G401.6 (cell line): ENCODE results near the gene JAKMIP1.

Experiments used
- FAIRE-seq: peaks from 2 replicates; lab custom pipeline; 2012; peaks lifted over from hg19 to GRCh38; lab: Jason Lieb, UNC

JAKMIP1 gene

GRCh38 chr4:6200922-6201362 lies 593 bp upstream of the JAKMIP1 start:
- FAIRE-seq = no peak

DNA sequence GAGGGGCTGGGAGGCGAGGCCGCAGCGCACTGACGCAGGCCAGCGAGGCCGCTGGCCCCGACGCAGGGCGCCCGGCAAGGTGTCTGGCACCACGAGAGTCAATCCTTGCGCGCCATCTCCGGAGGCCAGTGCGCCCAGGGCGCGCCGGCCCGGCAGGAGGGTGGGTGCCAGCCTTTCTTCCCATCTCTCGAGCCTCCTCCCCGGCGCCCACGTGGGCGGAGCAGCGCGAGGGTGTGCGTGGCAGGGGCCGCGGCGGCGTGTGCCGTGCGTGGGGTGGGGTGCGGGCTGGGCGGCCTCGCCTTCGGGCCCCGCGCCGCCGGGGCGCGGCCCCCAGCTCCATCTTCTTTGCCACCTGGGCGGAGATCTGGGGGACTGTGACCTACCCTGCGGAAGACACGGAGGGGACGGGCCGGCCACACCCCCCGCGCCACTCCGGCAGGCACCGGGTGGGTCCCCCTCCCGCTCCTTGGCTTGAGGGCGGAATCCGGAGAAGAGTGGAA lies 877 bp downstream of the JAKMIP1 start:
- no peak for FAIRE-seq

- no peak for FAIRE-seq
Measured at GRCh38 chr4:6198768-6199421, 1.5 kb downstream of the JAKMIP1 start.

- FAIRE-seq = no peak
Measured at GRCh38 chr4:6198278-6198677, 2.1 kb downstream of the JAKMIP1 start.

DNA sequence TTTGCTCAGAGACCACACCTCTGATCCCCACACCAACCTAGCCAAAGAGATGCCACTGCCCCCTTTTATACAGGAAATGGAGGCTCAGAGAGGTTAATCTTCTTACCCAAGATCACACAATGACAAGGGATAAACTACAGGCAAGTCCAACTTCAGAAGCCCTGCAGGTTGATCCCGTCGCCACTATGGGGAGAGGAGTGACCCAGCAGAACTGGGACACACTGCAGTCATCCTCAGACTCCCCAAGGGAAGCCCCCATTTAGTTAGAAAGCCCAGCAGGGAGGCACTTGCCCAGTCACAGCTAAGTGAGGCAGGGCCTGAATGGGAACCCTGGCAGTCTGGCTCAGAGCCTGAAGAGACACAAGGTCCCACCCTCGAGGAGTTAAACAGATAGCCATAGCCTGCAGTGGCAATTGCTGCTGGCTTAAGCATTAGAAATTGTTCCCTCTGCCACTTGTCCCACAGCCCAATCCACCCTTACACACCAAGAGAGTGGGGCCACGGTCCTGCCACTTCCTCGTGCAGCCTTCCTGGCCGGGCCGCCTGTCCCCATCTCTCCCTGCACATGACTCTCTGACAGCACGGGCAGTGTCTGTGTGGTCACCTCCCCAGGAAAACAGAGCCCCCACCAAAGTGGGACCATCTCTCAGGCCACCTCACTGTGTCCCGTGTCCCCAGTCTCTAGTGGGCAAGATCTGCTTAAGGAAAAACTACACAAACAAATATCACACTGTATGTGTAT lies 2.7 kb downstream of the JAKMIP1 start:
- FAIRE-seq = no peak

- FAIRE-seq = no peak
Measured at GRCh38 chr4:6196871-6197270, 3.5 kb downstream of the JAKMIP1 start.

DNA sequence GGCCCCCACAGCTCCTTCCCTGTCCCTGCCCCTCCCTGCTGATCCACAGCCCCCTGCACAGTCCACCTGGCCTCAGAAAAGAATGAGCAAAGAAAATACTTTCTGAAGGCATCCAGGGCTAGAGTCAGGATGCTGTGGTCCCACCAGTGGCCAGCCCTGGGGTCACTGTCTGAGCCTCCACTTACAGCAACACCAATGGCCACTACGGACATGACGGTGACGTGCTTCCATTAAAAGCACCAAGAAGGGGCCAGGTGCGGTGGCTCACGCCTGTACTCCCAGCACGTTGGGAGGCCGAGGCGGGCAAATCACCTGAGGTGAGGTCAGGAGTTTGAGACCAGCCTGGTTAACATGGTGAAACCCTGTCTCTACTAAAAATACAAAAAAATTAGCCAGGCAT lies 4.0 kb downstream of the JAKMIP1 start:
- FAIRE-seq = no peak

DNA sequence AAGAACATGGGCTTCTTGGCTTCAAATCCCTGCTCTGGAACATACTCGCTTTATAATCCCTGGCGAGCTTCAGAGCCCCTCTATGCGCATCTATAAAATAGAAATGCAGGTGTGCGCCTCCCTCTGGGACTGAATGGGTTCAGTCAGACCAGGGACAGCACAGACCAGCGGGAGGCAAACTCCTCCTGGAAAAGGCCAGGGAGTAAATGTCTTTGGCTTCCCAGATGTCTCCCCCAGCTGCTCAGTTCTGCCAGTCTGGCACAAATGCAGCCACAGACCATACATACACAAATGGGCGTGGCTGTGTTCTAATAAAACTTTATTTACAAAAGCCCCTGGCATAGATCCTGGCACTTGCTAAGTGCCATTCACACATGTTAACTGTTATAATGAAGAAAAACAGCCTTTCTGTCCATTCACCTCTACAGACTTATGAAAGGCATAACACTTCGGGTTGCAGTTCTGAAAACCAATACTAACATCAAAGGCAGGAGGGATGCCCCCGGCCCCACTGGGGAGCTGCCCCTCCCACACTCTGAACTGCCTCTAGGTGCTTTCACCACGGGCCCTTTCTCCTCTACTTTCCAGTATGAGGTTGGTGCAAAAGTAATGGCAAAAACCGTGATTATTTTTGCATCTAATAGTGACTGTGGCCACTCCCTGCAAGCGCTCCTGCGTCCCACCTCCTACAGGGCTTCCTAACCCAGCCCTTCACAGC lies 4.6 kb downstream of the JAKMIP1 start:
- FAIRE-seq = no peak

DNA sequence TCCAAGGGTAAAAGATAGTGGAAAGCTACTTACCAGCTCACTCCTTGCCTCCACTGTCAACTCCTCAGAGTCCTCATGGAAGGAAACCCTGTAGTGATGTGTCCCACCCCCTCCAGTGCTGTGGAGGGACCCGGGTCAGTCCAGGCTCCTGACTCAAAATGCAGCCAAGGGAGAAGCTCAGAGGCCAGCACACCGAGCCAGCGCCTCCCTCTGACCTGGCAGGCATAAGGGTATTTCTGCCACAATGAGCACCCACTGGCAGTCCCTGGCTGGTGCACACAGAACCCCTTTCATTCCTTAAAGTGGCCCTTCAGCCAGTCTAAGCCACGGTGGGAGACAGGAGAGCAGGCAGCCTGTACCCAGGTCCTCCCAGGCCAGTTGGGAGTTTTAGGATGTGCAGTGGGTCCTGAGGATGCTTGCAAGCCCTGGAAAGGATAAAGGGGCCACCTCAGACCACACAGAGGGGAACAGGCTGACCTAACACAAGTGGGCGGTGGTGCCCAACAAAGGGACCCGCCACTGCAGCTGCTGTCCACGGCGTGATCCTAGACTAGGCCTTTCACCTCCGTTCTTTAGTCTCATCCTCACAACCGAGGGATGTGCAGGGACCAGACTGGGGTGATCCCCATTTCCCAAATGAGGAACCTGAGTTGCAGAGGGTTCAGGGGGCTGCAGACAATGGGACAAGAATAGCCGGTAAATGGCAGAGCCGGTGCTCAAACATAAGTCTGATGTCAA lies 5.7 kb downstream of the JAKMIP1 start:
- no peak for FAIRE-seq

- FAIRE-seq = no peak
Measured at GRCh38 chr4:6193399-6193798, 7.0 kb downstream of the JAKMIP1 start.

- no peak for FAIRE-seq
Measured at GRCh38 chr4:6192245-6192644, 8.1 kb downstream of the JAKMIP1 start.

DNA sequence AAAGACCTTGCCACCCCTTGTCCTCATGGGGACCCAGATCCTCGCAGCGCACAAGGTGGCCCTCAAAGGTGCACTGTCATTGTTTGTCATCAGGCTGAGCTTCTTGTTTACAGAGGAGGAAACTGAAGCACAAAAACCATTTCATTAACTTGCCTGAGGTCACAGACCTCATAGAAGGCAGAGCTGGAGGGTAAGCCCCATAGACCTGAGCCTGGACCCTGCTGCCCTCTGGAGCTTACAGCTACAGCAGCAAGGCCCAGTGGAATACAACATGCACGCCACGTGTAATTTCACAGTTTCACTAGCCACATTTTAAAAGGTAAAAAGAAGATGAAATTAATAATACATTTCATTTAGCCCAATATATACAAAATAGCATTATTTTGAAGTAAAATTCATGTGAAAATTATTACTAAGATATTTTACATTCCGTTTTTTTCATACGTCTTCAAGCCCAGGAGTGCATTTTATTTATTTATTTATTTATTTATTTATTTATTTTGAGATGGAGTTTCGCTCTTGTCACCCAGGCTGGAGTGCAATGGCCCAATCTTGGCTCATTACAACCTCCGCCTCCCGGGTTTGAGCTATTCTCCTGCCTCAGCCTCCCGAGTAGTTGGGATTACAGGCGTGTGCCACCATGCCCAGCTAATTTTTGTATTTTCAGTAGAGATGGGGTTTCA lies 8.8 kb downstream of the JAKMIP1 start:
- FAIRE-seq = no peak

- no peak for FAIRE-seq
Measured at GRCh38 chr4:6190486-6190885, 9.9 kb downstream of the JAKMIP1 start.

DNA sequence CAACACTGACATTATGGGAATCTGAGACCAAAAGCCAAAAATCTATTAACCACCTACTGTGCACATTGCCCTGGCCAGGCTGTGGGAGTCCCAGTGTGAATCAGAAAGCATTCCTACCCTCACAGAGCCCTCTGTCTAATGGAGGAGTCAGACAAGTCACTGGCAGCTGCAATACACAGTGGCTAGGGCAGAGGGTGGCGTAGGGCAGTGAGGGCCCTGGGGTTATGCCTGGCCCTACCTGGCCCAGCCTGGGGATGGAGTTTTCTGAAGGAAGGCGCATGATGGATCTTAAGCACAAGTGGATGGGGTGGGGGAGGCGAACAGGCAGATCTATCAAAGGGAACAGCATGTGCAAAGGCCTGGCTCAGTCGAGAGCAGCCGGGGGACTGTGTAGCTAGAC lies 10.8 kb downstream of the JAKMIP1 start:
- no peak for FAIRE-seq

- FAIRE-seq = no peak
Measured at GRCh38 chr4:6188687-6189305, 11.6 kb downstream of the JAKMIP1 start.

DNA sequence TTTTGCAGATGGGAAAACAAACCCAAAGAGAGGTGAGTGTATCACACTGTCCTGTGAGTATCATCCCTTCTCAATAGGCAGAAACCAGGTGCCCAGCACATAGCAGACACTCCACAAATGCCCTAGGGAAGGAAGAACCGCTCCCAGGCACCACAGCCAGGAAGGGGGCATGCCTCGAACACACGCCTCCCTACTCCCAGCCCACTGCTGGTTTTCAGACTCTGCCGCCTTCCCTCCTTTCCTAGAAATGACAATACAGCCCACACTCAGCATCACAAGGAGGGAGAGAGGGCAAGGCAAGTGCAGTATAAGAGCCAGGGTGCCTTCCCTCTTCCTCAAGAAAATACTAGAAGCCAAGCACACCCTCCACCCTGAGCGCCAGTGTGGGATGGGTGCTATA lies 16.2 kb downstream of the JAKMIP1 start:
- no peak for FAIRE-seq

DNA sequence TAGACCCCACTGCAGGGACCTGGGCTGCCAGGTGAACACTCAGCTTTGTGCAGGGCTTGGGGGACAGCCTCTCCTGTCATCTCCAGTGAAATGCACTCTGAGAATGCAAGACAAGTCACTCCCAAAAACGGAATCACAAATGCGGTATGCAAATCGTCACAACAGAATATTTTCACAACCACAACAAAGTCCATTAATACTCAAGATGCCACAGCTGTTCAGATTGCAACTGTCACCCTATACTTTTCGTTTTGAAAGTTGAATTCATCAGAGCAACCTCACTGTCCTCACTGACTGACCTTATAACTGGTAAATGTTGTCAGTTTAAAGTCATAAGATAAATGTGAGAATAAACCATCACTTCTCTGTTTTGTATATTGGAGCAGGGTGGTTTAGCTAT lies 16.6 kb downstream of the JAKMIP1 start:
- no peak for FAIRE-seq

GRCh38 chr4:6182376-6183280 lies 17.7 kb downstream of the JAKMIP1 start:
- FAIRE-seq = no peak

DNA sequence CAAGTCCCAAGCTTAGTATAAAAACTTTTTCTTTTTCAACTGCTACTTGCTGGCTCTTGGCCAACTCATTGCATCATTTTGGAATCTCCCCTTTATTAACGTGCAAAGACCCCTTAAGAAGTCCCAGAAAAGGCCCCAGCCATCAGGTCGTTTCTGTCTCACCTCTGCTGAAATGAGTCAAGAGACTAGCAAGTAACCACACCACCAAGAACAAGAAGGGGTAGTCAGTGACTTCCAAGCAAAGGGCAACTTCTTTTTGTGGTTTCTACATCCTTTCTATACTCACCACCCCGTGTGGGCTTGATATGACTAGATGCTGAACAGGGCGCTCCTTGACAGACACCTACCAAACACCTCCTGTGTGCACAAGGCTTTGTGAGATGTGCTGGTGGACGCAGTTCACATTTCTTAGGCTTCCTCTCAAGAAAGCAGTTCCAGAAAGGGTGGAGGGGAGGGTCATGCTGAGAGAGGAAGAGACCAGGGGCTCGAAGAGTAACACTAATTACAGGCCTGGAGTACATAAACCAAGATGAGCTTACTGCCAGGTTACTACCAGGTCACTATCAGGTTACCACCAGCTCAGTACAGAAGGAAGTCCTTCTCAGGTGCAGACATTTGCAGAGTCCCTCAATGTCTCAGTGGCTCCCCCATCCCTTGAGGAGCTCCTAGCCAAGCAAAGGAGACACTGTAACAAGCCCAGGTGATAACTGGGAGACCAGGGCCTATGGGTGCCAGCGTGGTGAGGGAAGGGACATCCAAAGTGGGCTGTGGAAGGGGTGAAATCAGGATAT lies 19.3 kb downstream of the JAKMIP1 start:
- no peak for FAIRE-seq

DNA sequence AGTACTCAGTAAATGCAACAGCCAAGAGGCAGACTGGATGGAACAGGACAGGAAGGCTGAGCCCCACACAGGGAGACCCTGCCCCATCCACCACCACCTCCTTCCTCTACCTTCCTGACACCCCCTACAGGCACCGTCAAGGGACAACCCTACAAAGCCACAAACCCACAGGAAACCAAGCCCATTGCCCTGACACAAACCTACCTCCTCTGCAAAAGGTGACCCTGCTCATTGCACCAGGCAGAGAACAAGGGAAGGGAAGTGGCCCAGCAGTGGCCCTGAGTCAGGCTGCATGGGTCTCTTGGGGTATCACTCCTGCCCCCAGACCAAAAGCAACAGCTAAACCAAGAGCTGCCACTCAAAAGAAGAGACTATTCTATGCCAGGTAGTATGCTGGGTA lies 21.0 kb downstream of the JAKMIP1 start:
- no peak for FAIRE-seq
